Subcutaneous adipose tissue (tissue), 4 donors: ENCODE results near the gene PLS3. TPM values are rescaled to one million over a fixed set of nuclear protein-coding genes. Genes with fewer than 3 reads are reported as not detected.

Experiments used
- total RNA-seq, 4 donors: library from RNA; depleted of rRNA; stranded (reverse); fragments of >200 nt; gene quantifications; one replicate each; pipeline ENCODE4 v1.1.0, GENCODE V29; 2016
- TF ChIP-seq, protein P1 (sequence below): fragments of 450-650 bp; IDR thresholded peaks from one replicate; pipeline ENCODE4 v1.5.1; 2016; ENCODE audit warnings: low read depth, mild to moderate bottlenecking, control low read depth, antibody characterized with exemption, moderate library complexity

Gene PLS3
- total RNA-seq, 4 donors from 2014 or later: 61.7 to 269 (median 84.9) TPM

DNA sequence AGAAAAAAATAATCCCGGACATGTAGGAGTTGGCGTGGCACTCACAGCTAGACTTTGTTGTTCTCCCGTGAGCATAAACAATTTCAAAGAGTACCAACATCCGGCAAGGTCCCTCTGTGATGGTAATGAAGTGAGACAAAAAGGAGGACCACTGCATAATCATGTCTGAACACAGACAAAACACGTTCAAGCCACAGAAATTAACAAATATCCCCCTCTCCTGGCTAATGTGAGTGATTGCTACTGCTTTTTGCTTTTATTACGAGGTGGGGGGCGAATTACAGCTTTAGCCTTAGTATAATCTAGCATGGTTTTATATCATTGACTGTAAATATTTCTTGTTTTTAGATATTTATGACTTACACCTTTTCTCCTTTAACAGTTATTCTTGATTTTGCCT is 118.5 kb downstream of the PLS3 start:
- TF ChIP-seq, protein P1, sequence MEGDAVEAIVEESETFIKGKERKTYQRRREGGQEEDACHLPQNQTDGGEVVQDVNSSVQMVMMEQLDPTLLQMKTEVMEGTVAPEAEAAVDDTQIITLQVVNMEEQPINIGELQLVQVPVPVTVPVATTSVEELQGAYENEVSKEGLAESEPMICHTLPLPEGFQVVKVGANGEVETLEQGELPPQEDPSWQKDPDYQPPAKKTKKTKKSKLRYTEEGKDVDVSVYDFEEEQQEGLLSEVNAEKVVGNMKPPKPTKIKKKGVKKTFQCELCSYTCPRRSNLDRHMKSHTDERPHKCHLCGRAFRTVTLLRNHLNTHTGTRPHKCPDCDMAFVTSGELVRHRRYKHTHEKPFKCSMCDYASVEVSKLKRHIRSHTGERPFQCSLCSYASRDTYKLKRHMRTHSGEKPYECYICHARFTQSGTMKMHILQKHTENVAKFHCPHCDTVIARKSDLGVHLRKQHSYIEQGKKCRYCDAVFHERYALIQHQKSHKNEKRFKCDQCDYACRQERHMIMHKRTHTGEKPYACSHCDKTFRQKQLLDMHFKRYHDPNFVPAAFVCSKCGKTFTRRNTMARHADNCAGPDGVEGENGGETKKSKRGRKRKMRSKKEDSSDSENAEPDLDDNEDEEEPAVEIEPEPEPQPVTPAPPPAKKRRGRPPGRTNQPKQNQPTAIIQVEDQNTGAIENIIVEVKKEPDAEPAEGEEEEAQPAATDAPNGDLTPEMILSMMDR: no peak

GRCh38 chrX:115687595-115687994 is 126.6 kb downstream of the PLS3 start:
- TF ChIP-seq, protein P1: no peak

DNA sequence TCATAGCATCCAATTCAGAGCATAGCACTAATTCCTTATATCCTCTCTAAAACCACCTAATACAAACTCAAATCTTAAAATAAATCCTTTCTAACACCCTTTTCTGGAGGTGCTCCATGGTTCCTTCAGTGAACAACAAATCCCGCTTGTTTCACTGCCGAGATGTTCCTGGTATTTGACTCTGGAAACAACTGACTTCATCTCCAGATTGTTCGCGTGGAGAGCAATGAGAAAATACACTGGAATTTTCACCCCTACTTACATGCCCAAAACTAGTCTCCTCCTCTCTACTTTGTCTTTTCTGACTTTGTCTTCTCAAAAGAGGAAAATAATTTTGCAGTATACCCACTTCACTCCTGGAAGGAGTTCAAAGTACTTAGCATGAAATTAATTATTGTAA is 129.0 kb downstream of the PLS3 start:
- TF ChIP-seq, protein P1: no peak

GRCh38 chrX:115690511-115691216 is 129.7 kb downstream of the PLS3 start:
- TF ChIP-seq, protein P1: no peak

- TF ChIP-seq, protein P1: no peak
Observed at GRCh38 chrX:115693476-115693875, 132.5 kb downstream of the PLS3 start.

GRCh38 chrX:115694028-115694427 is 133.1 kb downstream of the PLS3 start:
- TF ChIP-seq, protein P1: no peak

DNA sequence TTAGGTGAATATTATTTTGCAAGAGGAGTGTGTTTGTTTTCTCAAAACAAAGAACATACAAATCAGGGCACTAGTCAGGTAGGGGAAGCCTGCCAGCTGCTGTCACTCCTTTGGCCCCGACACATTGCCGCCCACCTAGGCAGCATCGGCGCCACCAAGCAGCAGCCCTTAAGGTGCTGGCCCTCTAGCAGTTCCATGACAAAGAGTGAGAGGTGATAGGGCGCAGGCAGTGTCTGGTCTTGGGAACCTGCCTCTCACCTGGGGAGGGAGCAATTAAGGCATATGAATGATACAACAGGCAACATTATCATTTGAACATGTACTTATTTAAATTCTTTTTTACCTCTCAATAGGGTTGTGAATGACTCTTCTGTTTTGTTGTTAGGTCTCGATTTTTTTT is 135.1 kb downstream of the PLS3 start:
- TF ChIP-seq, protein P1: no peak
